HT-29 (cell line): ENCODE measurements around the gene RFC4. TPM values are rescaled to one million over a fixed set of nuclear protein-coding genes. Genes with fewer than 3 reads are reported as not detected.
"Not testable (repeated sequence)": the region's sequence is repeated elsewhere in the genome, so short reads cannot be mapped to it uniquely, and the experiment has no call there.

ENCODE experiments used
- DNase-seq: peaks from one replicate; pipeline ENCODE4 v3.0.0-alpha.2; 2015; ENCODE audit warnings: low spot score
- total RNA-seq: library from RNA; depleted of rRNA; stranded (reverse); fragments of >200 nt; shearing (Covaris generic); gene quantifications from 2 replicates; pipeline ENCODE4 v1.2.3, GENCODE V29; 2014

The RFC4 gene
- total RNA-seq, 1 experiment from 2014 or later: 23.6 TPM

DNA sequence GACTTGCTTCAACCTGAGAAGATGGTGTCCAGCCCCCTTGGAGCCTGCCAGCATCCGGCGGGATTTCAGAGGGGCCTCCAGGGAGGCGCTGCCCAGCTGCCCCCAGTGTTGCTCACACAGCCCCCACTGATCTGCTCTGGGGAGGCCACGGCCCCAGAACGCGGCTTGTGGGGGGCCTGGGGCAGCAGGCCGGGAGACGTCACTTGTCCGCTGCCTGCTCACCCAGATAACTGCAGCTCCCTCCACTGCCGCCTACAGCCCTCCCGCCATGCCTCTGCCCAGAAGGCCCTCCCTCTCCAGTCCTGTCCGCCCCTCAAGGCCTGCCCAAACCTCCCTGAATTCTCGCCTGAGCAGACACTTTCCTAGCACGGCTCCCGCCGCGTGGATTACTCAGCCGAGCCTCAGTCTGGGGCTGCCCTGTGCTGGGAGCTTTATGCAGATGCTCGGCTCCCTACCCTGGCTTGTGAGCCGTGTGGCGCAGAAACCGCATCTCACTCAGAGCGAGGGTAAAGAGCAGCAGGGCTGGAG, 19.1 kb upstream of the RFC4 start:
- no peak for DNase-seq

GRCh38 chr3:186824430-186825139, 18.3 kb upstream of the RFC4 start:
- DNase-seq: no peak

DNA sequence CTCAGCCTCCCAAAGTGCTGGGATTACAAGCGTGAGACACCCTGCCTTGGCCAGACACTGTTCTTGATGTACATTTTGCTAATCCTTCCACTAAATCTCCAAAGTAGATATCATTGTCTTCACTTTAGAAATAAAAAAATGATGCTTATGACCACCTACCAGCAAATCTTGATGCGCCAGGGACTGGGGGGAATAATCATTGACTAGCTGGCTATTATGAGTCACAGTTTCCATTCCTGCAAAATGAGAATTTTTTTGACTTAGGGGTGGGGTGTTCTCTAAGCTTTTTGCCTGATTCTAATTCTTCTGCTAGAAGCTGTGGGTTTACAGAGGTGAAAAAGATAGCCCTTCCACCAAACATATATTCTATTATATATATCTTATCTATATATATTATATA, 17.1 kb upstream of the RFC4 start:
- no peak for DNase-seq

DNA sequence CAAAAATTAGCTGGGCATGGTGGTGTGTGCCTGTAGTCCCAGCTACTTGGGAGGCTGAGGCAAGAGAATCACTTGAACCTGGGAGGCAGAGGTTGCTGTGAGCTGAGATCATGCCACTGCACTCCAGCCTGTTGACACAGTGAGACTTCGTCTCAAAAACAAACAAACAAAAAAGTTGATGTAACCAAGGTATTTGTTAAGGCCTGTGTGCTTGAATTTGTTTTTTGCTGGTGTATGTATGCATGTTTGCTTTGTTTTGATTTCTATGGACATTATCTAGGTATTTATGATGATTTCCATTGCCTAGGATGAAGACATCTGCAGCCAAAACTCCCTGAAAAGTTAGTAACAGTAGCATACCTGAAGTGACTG, 16.1 kb upstream of the RFC4 start:
- not testable (repeated sequence) for DNase-seq

DNA sequence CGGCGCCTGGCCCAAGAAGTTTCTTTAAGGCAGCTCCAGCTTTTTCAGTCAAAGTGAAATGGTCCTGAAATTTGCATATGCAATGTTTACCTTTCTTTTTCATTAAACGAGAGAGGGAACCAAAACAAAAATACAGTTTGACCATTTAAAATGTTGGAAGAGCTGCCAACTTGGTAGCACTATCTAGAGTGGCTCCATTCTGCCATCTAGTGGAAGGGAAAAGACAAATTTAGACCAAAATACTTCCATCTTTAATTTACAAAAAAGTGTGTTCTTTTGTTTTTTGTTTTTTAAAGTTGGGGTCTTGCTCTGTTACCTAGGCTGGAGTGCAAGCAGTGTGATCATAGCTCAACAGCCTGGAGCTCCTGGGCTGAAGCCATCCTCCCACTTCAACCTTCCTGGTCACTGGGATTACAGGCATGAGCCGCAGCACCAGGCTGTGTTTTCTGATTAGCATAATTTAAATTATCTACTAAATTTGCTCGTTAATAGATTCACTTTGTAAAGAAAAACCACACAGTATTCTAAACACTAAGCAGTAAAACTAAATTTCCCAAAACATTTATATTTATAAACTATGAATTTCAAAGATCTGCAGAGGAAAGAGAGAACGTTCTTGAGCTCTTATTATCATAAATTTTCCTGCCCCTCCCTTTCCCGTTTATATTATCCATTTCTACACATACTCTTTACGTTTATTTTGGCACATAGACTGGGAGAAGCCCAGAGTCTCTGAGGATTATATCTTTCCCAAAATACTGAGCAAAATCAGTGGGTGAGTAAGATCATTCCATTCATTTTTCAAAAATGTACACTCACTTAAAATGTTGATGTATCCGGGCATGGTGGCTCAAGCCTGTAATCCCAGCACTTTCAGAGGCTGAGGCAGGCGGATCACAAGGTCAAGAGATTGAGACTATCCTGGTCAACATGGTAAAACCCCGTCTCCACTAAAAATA, 15.4 kb upstream of the RFC4 start:
- DNase-seq: peak; percentile 64

DNA sequence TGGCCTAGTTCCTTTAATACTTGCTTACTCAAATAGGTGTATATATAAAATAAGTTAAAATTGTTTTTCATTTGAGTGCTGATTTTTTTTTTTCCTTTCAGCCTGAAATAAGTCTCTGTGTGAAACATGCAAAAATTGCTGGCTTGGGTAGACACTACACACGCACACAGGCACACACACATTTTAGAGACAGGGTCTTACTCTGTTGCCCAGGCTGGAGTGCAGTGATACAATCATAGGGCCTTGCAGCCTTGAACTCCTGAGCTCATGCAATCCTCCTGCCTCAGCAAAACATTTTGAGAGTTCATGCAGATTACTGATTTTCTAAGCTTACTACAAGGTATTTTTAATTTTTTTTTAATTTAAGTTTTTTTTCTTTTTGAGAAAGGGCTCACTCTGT, 12.7 kb upstream of the RFC4 start:
- DNase-seq: no peak

GRCh38 chr3:186818516-186818915, 12.2 kb upstream of the RFC4 start:
- DNase-seq: no peak

DNA sequence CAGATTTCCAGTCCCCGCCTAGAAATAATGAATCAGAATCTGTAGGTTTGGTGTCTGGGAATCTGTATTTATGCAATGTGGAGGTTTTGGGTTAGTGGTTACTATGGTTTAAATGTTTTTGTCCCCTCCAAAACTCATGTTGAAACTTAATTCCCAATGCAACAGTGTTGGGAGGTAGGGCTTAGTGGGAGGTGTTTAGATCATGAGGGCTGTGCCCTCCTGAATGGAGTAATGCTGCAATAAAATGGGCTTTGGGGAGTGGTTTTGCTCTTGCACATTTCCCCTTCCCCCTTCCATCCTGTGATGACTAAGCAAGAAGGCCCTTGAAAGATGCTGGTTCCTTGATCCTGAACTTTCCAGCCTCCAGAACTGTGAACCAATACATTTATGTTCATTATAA, 9.2 kb upstream of the RFC4 start:
- DNase-seq: no peak

- DNase-seq: no peak
Observed at GRCh38 chr3:186814100-186814499, 7.8 kb upstream of the RFC4 start.

DNA sequence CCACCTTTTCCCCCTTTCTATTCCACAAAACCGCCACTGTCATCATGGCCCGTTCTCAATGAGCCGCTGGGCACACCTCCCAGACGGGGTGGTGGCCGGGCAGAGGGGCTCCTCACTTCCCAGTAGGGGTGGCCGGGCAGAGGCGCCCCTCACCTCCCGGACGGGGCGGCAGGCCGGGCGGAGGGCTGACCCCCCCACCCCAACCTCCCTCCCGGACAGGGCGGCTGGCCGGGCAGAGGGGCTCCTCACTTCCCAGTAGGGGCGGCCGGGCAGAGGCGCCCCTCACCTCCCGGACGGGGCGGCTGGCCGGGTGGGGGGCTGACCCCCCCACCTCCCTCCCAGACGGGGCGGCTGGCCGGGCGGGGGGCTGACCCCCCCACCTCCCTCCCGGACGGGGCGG, 5.0 kb upstream of the RFC4 start:
- DNase-seq: not testable (repeated sequence)

DNA sequence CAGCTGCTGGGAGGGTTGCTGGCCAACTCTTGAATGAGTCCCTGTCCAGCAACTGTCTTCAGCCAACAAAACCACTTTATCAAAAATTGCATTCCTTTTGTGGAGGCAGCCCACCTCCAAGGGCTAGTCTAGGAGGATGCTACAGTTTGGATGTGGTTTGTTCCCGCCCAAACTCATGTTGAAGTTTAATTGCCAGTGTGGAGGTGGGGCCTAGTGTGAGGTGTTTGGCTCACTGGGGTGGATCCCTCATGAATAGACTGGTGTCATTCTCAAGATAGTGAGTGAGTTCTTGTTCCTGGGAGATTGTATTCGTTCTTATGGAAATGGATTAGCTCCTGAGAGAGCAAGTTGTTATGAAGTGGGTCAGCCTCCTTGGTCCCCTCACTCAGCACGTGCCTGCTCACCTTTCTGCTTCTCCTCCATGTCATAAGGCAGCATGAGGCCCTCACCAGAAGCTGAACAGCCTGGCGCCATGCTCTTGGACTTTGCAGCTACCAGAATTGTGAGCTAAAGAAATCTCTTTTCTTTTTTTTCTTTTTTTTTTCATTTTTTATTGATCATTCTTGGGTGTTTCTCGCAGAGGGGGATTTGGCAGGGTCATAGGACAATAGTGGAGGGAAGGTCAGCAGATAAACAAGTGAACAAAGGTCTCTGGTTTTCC, 4.2 kb upstream of the RFC4 start:
- DNase-seq: no peak

DNA sequence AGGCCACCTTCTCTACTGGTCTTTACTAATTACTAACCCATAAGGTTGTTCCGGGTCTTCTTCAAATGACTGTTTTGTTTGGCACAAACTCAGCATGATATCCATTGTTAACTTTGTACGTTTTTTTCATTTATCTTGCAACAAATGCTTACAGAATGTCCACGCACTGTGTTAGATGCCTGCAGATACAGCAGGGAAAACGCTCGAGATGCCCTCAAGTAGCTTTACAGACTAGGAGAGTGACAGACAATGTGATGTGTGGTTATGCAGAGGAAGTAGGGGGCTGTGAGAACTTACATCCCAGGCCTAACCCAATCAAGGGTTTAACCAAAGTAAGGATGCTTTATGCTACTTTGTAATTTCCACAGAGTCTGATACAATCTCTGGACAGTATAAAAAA, 949 bp upstream of the RFC4 start:
- DNase-seq: no peak

DNA sequence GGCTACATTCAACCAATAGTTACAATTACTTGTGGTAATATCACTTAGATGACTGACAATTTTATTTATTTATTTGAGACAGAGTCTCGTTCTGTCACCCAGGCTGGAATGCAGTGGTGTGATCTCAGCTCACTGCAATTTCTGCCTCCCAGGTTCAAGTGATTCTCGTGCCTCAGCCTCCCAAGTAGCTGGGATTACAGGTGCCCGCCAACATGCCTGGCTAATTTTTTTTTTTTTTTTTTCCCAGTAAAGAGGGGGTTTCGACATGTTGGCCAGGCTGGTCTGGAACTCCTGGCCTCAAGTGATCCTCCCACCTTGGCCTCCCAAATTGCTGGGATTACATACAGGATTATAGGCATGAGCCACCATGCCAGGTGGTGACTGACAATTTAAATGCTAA, 2.8 kb downstream of the RFC4 start:
- DNase-seq: not testable (repeated sequence)

- no peak for DNase-seq
Observed at GRCh38 chr3:186802701-186803100, 3.6 kb downstream of the RFC4 start.

GRCh38 chr3:186800285-186800684, 6.0 kb downstream of the RFC4 start:
- no peak for DNase-seq

GRCh38 chr3:186798239-186798874, 7.9 kb downstream of the RFC4 start:
- DNase-seq: no peak

DNA sequence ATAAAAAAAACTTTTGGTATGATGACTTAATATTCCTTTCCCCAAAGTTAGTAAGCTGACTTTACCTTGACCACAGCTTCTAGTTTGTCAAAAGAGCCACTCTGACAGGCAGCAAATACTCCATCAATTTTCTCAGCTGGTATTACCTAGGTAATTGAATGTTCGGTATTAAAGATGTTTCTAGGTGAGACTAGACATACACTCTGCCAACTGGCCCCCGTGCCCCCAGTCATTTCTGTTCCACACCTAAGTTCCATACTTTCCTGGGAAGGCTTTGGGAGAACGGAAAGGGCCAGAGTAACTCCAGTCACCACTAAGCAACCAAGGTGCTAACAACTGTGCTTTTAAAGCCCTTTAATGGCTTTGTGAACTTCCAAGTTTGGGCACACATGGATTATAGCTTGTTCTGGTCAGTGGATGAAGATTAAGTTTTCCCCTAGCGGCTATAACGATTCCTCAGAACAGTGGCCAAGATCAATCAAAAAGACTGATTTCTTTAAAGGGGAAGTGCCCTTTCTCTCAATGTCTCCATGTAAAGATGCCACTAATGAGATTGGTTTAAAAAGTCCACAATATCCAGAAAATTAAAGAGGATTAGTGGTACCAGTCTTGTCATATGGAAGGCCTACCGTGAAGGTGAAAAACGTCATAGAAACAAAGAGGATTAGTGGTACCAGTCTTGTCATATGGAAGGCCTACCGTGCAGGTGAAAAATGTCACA, 15.9 kb downstream of the RFC4 start:
- DNase-seq: peak; percentile 65

GRCh38 chr3:186789554-186790260, 16.6 kb downstream of the RFC4 start:
- DNase-seq: peak; percentile 28

DNA sequence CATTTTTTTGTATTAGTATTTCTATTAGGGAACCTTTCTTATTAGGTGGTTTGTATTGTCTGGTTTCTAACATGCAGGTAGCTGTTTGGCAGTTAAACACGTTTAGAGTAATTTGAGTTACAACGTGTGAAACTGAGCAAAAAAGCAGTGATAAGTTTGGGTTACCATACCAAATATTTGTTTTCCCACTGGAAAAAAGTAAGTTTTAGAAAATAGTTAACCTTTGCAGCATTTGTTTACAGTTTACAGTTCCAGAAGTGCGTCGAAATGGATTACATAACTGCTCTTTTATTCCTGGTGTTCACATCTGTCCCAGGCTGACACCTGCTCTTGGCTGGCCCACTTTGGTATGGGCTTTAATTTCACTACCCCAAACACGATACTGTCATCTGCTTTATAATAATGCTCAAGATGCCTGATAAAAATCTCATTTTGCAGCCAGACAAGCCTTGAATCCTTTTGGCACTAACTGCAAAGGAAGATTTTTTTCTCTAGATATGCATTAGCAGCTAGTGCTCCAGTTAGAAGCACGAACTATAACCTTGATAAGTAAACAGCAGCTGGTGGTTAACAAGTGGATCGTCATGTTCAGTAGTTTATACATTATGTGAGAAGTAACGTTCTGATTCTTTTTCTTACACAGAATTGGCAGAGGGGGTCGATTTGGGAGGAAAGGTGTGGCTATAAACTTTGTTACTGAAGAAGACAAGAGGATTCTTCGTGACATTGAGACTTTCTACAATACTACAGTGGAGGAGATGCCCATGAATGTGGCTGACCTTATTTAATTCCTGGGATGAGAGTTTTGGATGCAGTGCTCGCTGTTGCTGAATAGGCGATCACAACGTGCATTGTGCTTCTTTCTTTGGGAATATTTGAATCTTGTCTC, 17.6 kb downstream of the RFC4 start:
- DNase-seq: peak; percentile 26
